ENCODE data around the gene BAIAP3. TPM values are rescaled to one million over a fixed set of nuclear protein-coding genes. Genes with fewer than 3 reads are reported as not detected.

Gene BAIAP3
- total and polyA plus RNA-seq, 2 donors (not counting 3 experiments of a cell fraction or from before 2014, with no cell fraction given), result 0.36 to 0.66 TPM

DNA sequence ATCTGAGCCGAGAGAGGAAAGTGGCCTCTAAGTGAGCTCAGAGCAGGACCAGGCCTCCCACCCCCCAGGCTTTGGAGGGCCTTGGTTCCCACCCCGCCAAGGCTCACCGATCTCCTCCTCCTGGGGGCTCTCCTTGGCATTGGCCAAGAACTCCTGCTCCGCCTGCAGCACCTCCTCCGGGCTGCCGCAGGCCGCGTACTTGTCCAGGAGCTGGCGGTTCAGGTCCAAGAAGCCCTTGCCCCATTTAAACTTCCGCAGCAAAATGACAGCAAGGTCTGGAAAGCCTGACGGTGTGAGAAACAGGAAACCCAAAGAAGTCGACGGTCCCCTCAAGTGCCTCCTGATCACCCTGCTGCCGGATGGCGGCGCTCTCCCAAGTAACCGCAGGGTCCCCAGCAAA lies 16.5 kb downstream of the BAIAP3 start:
- intact Hi-C loops (cut with micrococcal nuclease), result no loop called here
- TF ChIP-seq JUN (IDR thresholded peaks at IDR 0.05; ENCODE audit: borderline replicate concordance, insufficient read depth, insufficient read length, low read depth) (no peak), GATA2 (IDR thresholded peaks at IDR 0.05; ENCODE audit: insufficient read depth, insufficient read length, low read depth, low read length) (no peak)
- TF ChIP-seq, protein P1, sequence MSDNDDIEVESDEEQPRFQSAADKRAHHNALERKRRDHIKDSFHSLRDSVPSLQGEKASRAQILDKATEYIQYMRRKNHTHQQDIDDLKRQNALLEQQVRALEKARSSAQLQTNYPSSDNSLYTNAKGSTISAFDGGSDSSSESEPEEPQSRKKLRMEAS (IDR thresholded peaks at IDR 0.05; ENCODE audit: insufficient read depth, insufficient read length), result no peak
- Histone ChIP-seq H3K27me3 (ENCODE audit: control insufficient read depth in 2 of 2, insufficient read depth in 2 of 2, low read length in 2 of 2) (no peaks in the 10 kb centered on the region), H3K9me1 (replicated peaks; ENCODE audit: control insufficient read depth, extremely low read depth, insufficient read depth, low read length) (no peaks in the 10 kb centered on the region), H3K4me1 (ENCODE audit: control insufficient read depth, extremely low read depth, insufficient read depth, low read length) (peaks cover 13% of the 10 kb centered on the region), H3K4me3 (replicated peaks in 1 of 3; ENCODE audit: insufficient read depth in 1 of 3, low read depth in 1 of 3, low read length in 3 of 3) (no peak overlapping the region), H3K4me2 (ENCODE audit: insufficient read depth, low read length) (no peak overlapping the region), H3K79me2 (ENCODE audit: control insufficient read depth, insufficient read depth, low read length) (peaks cover 36% of the 10 kb centered on the region), H3K9me3 (replicated peaks; ENCODE audit: control insufficient read depth, insufficient read depth, low read length) (no peaks in the 10 kb centered on the region), H3K9ac (replicated peaks; ENCODE audit: extremely low read depth, insufficient read depth, low read length) (no peak overlapping the region), H2AFZ (ENCODE audit: low read depth, low read length) (no peak overlapping the region), H4K20me1 (replicated peaks; ENCODE audit: control insufficient read depth, extremely low read depth, insufficient read depth, low read length) (no peaks in the 10 kb centered on the region), H3K36me3 (ENCODE audit: control insufficient read depth in 2 of 2, extremely low read depth in 1 of 2, insufficient read depth in 2 of 2, low read length in 2 of 2) (peaks cover 0 to 11% of the 10 kb centered on the region in 2 experiments), H3K27ac (ENCODE audit: insufficient read depth, low read depth, low read length) (no peak overlapping the region)
- no peak for DNase-seq (ENCODE audit: low read depth, low spot score)
- dilution Hi-C loops (cut with MboI; ENCODE audit: extremely low pct_ligation_motif_present, low sequenced_read_pairs), result no loop called here
- FAIRE-seq, result no peak
- BruUV-seq (replicated peaks), result no TSS peak
- POLR2A ChIA-PET, result no interaction called here
- CTCF ChIA-PET, result interaction anchor here (2.2 kb wide), 1 partner anchor 14 kb away, joined by 5 read pairs; no protein-coding TSS in a partner anchor

DNA sequence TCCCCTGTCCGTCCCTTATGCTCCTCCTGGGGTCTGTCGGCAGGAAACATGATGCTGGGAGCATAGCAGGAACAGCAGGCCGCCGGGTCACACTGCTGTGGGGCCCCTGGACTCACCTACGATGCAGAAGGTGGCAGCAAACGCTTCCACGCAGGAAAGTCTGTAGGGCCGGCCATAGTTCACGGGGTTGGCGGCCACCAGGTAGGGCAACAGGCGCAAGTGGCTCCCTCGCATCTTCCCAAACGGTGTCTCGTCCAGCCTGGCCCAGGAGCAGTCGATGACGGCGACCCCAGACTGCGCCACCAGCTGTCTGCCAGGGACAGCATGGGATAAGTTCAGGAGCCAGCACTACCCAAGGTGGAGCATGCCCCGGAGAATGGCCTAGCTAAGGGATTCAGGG lies 17.2 kb downstream of the BAIAP3 start:
- H4K20me1 ChIP-seq (replicated peaks; ENCODE audit: control insufficient read depth, extremely low read depth, insufficient read depth, low read length), result no peaks in the 10 kb centered on the region
- peak overlapping the region; percentile 61 to 84 (median 69) for H3K4me3 ChIP-seq (replicated peaks in 1 of 3; ENCODE audit: insufficient read depth in 1 of 3, low read depth in 1 of 3, low read length in 3 of 3)
- ChIA-PET POLR2A (no interaction called here), CTCF (interaction anchor here (1.5 kb wide), 1 partner anchor 12 kb away, joined by 4 read pairs; no protein-coding TSS in a partner anchor)
- DNase-seq (ENCODE audit: low read depth, low spot score) (no peak), FAIRE-seq (no peak)
- H3K4me2 ChIP-seq (ENCODE audit: insufficient read depth, low read length), result peak overlapping the region; percentile 87
- dilution Hi-C loops (cut with MboI; ENCODE audit: extremely low pct_ligation_motif_present, low sequenced_read_pairs), result no loop called here
- intact Hi-C loops (cut with micrococcal nuclease), result no loop called here
- no peaks in the 10 kb centered on the region for H3K9me1 ChIP-seq (replicated peaks; ENCODE audit: control insufficient read depth, extremely low read depth, insufficient read depth, low read length)
- BruUV-seq (replicated peaks), result no TSS peak
- no peak for TF ChIP-seq MYC (IDR thresholded peaks at IDR 0.05; ENCODE audit: low read depth, low read length)
- no peak for TF ChIP-seq POLR2A (IDR thresholded peaks at IDR 0.05; ENCODE audit: low read depth, low read length)
- TF ChIP-seq, protein P1 (IDR thresholded peaks at IDR 0.05; ENCODE audit: insufficient read depth, insufficient read length), result no peak
- TF ChIP-seq CTCF (IDR thresholded peaks at IDR 0.05; ENCODE audit: extremely low read depth in 1 of 2, insufficient read depth in 1 of 2, low read depth in 1 of 2, low read length in 2 of 2), result no peak
- no peak for TF ChIP-seq GATA2 (IDR thresholded peaks at IDR 0.05; ENCODE audit: insufficient read depth, insufficient read length, low read depth, low read length)
- no peak for TF ChIP-seq FOS (IDR thresholded peaks at IDR 0.05; ENCODE audit: borderline replicate concordance, insufficient read depth, low read length)
- no peak for TF ChIP-seq EZH2 (IDR thresholded peaks at IDR 0.05; ENCODE audit: borderline replicate concordance, low read depth, low read length, severe bottlenecking)
- no peak for TF ChIP-seq JUN (IDR thresholded peaks at IDR 0.05; ENCODE audit: borderline replicate concordance, insufficient read depth, insufficient read length, low read depth)
- TF ChIP-seq POLR2AphosphoS5 (IDR thresholded peaks at IDR 0.05; ENCODE audit: insufficient read depth, low read depth, low read length), result no peak
- H3K4me1 ChIP-seq (ENCODE audit: control insufficient read depth, extremely low read depth, insufficient read depth, low read length), result peaks cover 13% of the 10 kb centered on the region
- H2AFZ ChIP-seq (ENCODE audit: low read depth, low read length), result no peak overlapping the region
- H3K27ac ChIP-seq (ENCODE audit: insufficient read depth, low read depth, low read length), result no peak overlapping the region
- H3K9me3 ChIP-seq (replicated peaks; ENCODE audit: control insufficient read depth, insufficient read depth, low read length), result no peaks in the 10 kb centered on the region
- H3K27me3 ChIP-seq (ENCODE audit: control insufficient read depth in 2 of 2, insufficient read depth in 2 of 2, low read length in 2 of 2), result no peaks in the 10 kb centered on the region
- H3K9ac ChIP-seq (replicated peaks; ENCODE audit: extremely low read depth, insufficient read depth, low read length), result peak overlapping the region; percentile 72
- H3K79me2 ChIP-seq (ENCODE audit: control insufficient read depth, insufficient read depth, low read length), result peaks cover 44% of the 10 kb centered on the region
- peaks cover 0 to 11% of the 10 kb centered on the region in 2 experiments for H3K36me3 ChIP-seq (ENCODE audit: control insufficient read depth in 2 of 2, extremely low read depth in 1 of 2, insufficient read depth in 2 of 2, low read length in 2 of 2)
